Liver (tissue), 9 donors: ENCODE data around the gene CARS2. TPM values are rescaled to one million over a fixed set of nuclear protein-coding genes. Genes with fewer than 3 reads are reported as not detected.
A peak's percentile ranks its signal among the peaks of the same experiment; 100 is the strongest.

Source experiments
- DNase-seq: peaks from one replicate; pipeline ENCODE4 v3.0.0-alpha.2; 2017; ENCODE audit warnings: low spot score
- H3K27ac ChIP-seq, 2 donors: one replicate each; pipeline ENCODE4 v1.7.0; 2013; ENCODE audit warnings: inconsistent platforms in 2 of 2, low read length in 2 of 2, control low read depth in 1 of 2, low read depth in 1 of 2, mild to moderate bottlenecking in 1 of 2
- H3K27me3 ChIP-seq, 4 donors: one replicate each; pipeline versions ENCODE4 v1.6.1 to v1.7.0; 2013; ENCODE audit warnings: low read length in 3 of 4, inconsistent platforms in 1 of 4, mild to moderate bottlenecking in 1 of 4, moderate library complexity in 1 of 4; ENCODE audit not compliant: control insufficient read depth in 4 of 4, insufficient read depth in 4 of 4
- H3K36me3 ChIP-seq, 4 donors: one replicate each; pipeline versions ENCODE4 v1.6.1 to v1.7.0; 2013; ENCODE audit warnings: low read length in 3 of 4, mild to moderate bottlenecking in 3 of 4, low read depth in 1 of 4, moderate library complexity in 1 of 4; ENCODE audit not compliant: control insufficient read depth in 4 of 4, insufficient read depth in 3 of 4
- H3K4me1 ChIP-seq, 4 donors: one replicate each; pipeline versions ENCODE4 v1.6.1 to v1.7.0; 2013; ENCODE audit warnings: low read length in 3 of 4, mild to moderate bottlenecking in 3 of 4, moderate library complexity in 1 of 4; ENCODE audit not compliant: control insufficient read depth in 4 of 4, insufficient read depth in 4 of 4
- H3K4me3 ChIP-seq, 3 donors: one replicate each; pipeline versions ENCODE4 v1.6.1 to v1.7.0; 2013; ENCODE audit warnings: low read length in 3 of 3, control low read depth in 1 of 3, low read depth in 1 of 3, mild to moderate bottlenecking in 1 of 3
- H3K9ac ChIP-seq, 2 donors: one replicate each; pipeline ENCODE4 v1.7.0; 2013; ENCODE audit warnings: low read length in 2 of 2, mild to moderate bottlenecking in 2 of 2, moderate library complexity in 2 of 2, control low read depth in 1 of 2, low read depth in 1 of 2
- H3K9me3 ChIP-seq, 4 donors: one replicate each; pipeline versions ENCODE4 v1.6.1 to v1.7.0; 2013; ENCODE audit warnings: low read length in 3 of 4; ENCODE audit not compliant: control insufficient read depth in 4 of 4
- EGR1 ChIP-seq, 2 donors: IDR thresholded peaks; 2 replicates each; pipeline ENCODE4 v1.6.1; 2016 to 2018; ENCODE audit warnings: antibody characterized with exemption in 2 of 2, low read depth in 2 of 2
- FOXA2 ChIP-seq: IDR thresholded peaks from 2 replicates; pipeline ENCODE4 v1.6.1; 2016; ENCODE audit warnings: antibody characterized with exemption
- GABPA ChIP-seq, 2 donors: IDR thresholded peaks in 1 of 2; conservative IDR thresholded peaks in 1 of 2; 2 replicates each; pipeline ENCODE4 v1.6.1; 2016; ENCODE audit warnings: antibody characterized with exemption in 2 of 2, mild to moderate bottlenecking in 1 of 2, moderate library complexity in 1 of 2
- HNF4A ChIP-seq, 2 donors: conservative IDR thresholded peaks; 2 replicates each; pipeline ENCODE4 v1.6.1; 2016; ENCODE audit warnings: antibody characterized with exemption in 2 of 2, mild to moderate bottlenecking in 2 of 2
- HNF4G ChIP-seq: IDR thresholded peaks from 2 replicates; pipeline ENCODE4 v1.6.1; 2016; ENCODE audit warnings: antibody characterized with exemption
- JUND ChIP-seq, 2 donors: IDR thresholded peaks; 2 replicates each; pipeline ENCODE4 v1.6.1; 2016; ENCODE audit warnings: antibody characterized with exemption in 2 of 2
- NR2F2 ChIP-seq: IDR thresholded peaks from 2 replicates; pipeline ENCODE4 v1.6.1; 2016; ENCODE audit warnings: antibody characterized with exemption
- RAD21 ChIP-seq, 2 donors: IDR thresholded peaks; 2 replicates each; pipeline ENCODE4 v1.6.1; 2016; ENCODE audit warnings: antibody characterized with exemption in 2 of 2, mild to moderate bottlenecking in 2 of 2
- RXRA ChIP-seq, 2 donors: IDR thresholded peaks; 2 replicates each; pipeline ENCODE4 v1.6.1; 2017 to 2018; ENCODE audit warnings: antibody characterized with exemption in 2 of 2, mild to moderate bottlenecking in 1 of 2
- SP1 ChIP-seq: IDR thresholded peaks from 2 replicates; pipeline ENCODE4 v1.6.1; 2018; ENCODE audit warnings: antibody characterized with exemption, mild to moderate bottlenecking
- WGBS: extraction: QIAGEN DNeasy Blood & Tissue Kit; methylation state at CpG from one replicate; pipeline ENCODE4 v1.1.7; 2013; 5-methylcytosine and 5-hydroxymethylcytosine counted together
- polyA plus RNA-seq, 2 donors: library from polyadenylated mRNA; stranded (reverse) in 1 of 2; unstranded in 1 of 2; fragments of 200-250 nt in 1 of 2; fragments of >200 nt in 1 of 2; fragmentation: Nextera tagmentation in 1 of 2; extraction: Ambion mirVana in 1 of 2; gene quantifications; one replicate each; pipeline versions ENCODE4 v1.2.1 to v1.2.3, GENCODE V29; 2013 to 2015
- total RNA-seq, 2 donors: library from RNA; depleted of rRNA; stranded (reverse); fragments of >200 nt; gene quantifications; one replicate each; pipeline ENCODE4 v1.2.3, GENCODE V29; 2014
- TF ChIP-seq, protein P1 (sequence below): IDR thresholded peaks from 2 replicates; pipeline ENCODE4 v1.6.1; 2016; ENCODE audit warnings: antibody characterized with exemption
- TF ChIP-seq, protein P2 (sequence below): IDR thresholded peaks from 2 replicates; pipeline ENCODE4 v1.6.1; 2016; ENCODE audit warnings: antibody characterized with exemption
- TF ChIP-seq, protein P3 (sequence below): fragments of 150-350 bp; IDR thresholded peaks from 2 replicates; pipeline ENCODE4 v1.5.1; 2017; ENCODE audit warnings: improper control_type of control experiment, low read depth, low read length; ENCODE audit not compliant: missing input control
- donor health status: healthy.
- donor health status: healthy.
- donor health status: healthy.
- donor health status: healthy.
- donor health status: healthy.

Gene CARS2
- total and polyA plus RNA-seq, 4 donors: 28.6 to 44.0 (median 31.4) TPM

DNA sequence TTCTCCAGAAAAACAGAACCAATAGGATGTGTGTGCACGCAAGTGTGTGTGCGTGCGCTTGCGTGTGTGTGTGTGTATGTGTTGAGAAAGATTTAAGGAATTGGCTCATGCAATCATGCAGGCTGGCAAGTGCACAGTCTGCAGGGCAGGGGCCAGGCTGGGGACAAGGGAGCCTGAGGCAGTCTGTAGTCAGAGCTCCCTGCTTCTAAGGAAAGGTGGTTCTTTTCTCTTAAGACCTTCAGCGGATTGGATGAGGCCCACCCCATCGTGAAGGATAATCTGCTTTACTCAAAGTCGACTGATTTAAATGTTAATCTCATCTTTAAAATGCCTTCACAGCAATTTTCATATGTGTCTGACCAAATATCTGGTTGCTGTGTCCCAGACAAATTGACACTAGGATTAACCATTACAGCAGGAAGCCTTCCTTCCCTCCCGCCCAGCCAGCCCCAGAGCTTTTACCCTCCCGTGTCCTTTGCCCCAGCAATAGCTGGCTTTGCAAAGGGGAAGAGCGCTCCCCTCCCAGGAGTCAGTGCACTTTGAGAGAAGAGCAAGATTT lies 105.6 kb downstream of the CARS2 start:
- peaks cover 0 to 14% (median 6%) of the 10 kb centered on the region in 4 donors for H3K4me1 ChIP-seq
- no peaks in the 10 kb centered on the region for H3K36me3 ChIP-seq
- no peak overlapping the region for H3K9ac ChIP-seq
- no peaks in the 10 kb centered on the region for H3K9me3 ChIP-seq
- TF ChIP-seq RAD21 (IDR thresholded peaks at IDR 0.05) (peak in 1 of 2 donors; percentile 29), RXRA (IDR thresholded peaks at IDR 0.05) (peak in 1 of 2 donors; percentile 40), FOXA2 (no peak), GABPA (IDR thresholded peaks at IDR 0.05 in 1 of 2, conservative IDR thresholded peaks at IDR 0.05 in 1 of 2) (no peak), SP1 (peak; percentile 70), EGR1 (IDR thresholded peaks at IDR 0.05; ENCODE audit: low read depth in 2 of 2) (no peak)
- TF ChIP-seq, protein P1, sequence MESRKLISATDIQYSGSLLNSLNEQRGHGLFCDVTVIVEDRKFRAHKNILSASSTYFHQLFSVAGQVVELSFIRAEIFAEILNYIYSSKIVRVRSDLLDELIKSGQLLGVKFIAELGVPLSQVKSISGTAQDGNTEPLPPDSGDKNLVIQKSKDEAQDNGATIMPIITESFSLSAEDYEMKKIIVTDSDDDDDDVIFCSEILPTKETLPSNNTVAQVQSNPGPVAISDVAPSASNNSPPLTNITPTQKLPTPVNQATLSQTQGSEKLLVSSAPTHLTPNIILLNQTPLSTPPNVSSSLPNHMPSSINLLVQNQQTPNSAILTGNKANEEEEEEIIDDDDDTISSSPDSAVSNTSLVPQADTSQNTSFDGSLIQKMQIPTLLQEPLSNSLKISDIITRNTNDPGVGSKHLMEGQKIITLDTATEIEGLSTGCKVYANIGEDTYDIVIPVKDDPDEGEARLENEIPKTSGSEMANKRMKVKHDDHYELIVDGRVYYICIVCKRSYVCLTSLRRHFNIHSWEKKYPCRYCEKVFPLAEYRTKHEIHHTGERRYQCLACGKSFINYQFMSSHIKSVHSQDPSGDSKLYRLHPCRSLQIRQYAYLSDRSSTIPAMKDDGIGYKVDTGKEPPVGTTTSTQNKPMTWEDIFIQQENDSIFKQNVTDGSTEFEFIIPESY: no peak
- H3K4me3 ChIP-seq: peak overlapping the region in 1 of 3 donors; percentile 2
- peak overlapping the region; percentile 17 to 59 for H3K27ac ChIP-seq
- WGBS: 78% methylated on average over 10 of the region's 10 CpGs
- peak; percentile 38 for DNase-seq
- H3K27me3 ChIP-seq: no peaks in the 10 kb centered on the region

DNA sequence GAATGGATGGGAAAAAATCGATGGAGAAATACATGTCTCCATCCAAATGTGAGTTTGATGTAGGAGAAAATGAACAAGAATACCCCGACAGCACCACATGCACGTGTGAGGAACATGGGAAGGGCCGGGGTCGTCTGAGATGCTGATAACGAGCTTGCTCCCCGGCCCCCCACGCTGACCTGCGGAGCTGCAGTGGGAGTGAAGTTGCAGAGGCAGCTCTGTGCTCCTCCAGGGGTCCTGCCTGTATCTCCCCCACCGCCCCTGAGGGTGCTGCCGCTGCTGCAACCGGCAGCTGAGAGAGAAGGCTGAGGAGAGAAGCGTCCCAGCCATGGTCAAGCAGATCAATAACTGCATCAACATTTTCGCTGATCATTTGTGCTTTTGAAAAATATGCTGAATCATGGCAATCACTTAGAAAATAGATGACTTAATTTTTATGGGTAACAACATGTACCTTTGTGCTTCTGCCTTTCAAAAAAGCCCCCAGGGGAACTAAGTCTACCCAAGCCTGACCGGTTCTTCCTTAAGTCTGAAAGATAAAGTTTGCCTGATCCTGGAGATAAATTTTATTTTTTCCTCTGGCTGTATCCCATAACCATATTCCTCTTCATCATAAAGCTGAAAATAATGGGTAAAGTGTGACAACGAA lies 108.8 kb downstream of the CARS2 start:
- Histone ChIP-seq H3K36me3 (no peaks in the 10 kb centered on the region), H3K4me1 (peaks cover 0 to 14% (median 6%) of the 10 kb centered on the region in 4 donors), H3K9ac (no peak overlapping the region), H3K27ac (no peak overlapping the region), H3K9me3 (no peaks in the 10 kb centered on the region), H3K27me3 (no peaks in the 10 kb centered on the region), H3K4me3 (no peak overlapping the region)
- DNase-seq: no peak
- TF ChIP-seq, protein P2, sequence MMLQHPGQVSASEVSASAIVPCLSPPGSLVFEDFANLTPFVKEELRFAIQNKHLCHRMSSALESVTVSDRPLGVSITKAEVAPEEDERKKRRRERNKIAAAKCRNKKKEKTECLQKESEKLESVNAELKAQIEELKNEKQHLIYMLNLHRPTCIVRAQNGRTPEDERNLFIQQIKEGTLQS: no peak
- TF ChIP-seq, protein P1: no peak
- no peak for TF ChIP-seq HNF4G
- 76% methylated on average over 16 of the region's 16 CpGs for WGBS

DNA sequence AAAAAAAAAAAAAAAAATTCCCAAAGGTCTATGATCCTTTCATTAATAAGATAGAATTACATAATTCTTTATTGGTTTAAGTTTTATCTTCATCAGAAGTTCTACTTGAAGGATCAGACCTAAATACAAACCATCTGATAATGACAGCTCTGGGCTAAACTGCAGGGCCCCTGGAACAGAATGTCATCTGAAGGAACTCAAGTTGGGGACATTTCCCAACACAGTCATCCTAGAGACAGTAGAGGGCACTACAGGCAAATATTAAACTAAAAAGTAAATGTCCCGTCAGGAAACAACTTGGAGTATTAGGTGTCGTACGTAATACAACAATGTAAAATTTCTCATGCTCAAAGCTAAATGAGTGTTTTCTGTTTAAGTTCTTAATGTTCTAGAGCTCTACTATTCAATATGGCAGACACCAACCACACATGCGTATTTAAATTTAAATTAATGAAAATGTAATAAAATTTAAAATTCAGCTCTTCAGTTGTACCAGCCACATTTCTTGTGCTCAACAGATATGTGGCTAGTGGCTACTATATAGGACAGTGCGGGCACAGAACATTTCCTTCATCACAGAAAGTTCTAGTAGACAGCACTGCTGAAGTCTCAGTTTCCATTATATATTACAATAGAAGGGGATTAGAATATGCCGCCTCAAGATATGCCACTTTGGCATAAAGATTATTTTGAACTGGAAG lies 112.3 kb downstream of the CARS2 start:
- TF ChIP-seq HNF4A (conservative IDR thresholded peaks at IDR 0.05): peak in 1 of 2 donors; percentile 43
- TF ChIP-seq, protein P3, sequence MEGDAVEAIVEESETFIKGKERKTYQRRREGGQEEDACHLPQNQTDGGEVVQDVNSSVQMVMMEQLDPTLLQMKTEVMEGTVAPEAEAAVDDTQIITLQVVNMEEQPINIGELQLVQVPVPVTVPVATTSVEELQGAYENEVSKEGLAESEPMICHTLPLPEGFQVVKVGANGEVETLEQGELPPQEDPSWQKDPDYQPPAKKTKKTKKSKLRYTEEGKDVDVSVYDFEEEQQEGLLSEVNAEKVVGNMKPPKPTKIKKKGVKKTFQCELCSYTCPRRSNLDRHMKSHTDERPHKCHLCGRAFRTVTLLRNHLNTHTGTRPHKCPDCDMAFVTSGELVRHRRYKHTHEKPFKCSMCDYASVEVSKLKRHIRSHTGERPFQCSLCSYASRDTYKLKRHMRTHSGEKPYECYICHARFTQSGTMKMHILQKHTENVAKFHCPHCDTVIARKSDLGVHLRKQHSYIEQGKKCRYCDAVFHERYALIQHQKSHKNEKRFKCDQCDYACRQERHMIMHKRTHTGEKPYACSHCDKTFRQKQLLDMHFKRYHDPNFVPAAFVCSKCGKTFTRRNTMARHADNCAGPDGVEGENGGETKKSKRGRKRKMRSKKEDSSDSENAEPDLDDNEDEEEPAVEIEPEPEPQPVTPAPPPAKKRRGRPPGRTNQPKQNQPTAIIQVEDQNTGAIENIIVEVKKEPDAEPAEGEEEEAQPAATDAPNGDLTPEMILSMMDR: peak; percentile 77
- TF ChIP-seq SP1: peak; percentile 11
- peak in 1 of 2 donors; percentile 33 for TF ChIP-seq RXRA (IDR thresholded peaks at IDR 0.05)
- TF ChIP-seq NR2F2: no peak
- TF ChIP-seq RAD21 (IDR thresholded peaks at IDR 0.05): peak; percentile 87 to 90
- TF ChIP-seq JUND (IDR thresholded peaks at IDR 0.05): peak in 1 of 2 donors; percentile 41
- TF ChIP-seq EGR1 (IDR thresholded peaks at IDR 0.05; ENCODE audit: low read depth in 2 of 2): no peak
- no peak for DNase-seq
- no peak overlapping the region for H3K27ac ChIP-seq
- no peaks in the 10 kb centered on the region for H3K9me3 ChIP-seq
- H3K27me3 ChIP-seq: no peaks in the 10 kb centered on the region
- no peaks in the 10 kb centered on the region for H3K36me3 ChIP-seq
- no peak overlapping the region for H3K4me3 ChIP-seq
- no peaks in the 10 kb centered on the region for H3K4me1 ChIP-seq
- H3K9ac ChIP-seq: peak overlapping the region in 1 of 2 donors; percentile 53
- WGBS: 41% methylated on average over 6 of the region's 6 CpGs
